Measurements from ENCODE around the gene MYL2. TPM values are rescaled to one million over a fixed set of nuclear protein-coding genes. Genes with fewer than 3 reads are reported as not detected.

The MYL2 gene
- total and polyA plus RNA-seq, 2 donors (not counting 1 experiment from before 2014, with no cell fraction given) = 0.18 to 0.39 TPM

- no peak for ATAC-seq (ENCODE audit: low read depth)
- CTCF ChIA-PET = interaction anchor here (0.6 kb wide), 1 partner anchor 349 kb away, joined by 3 read pairs; no protein-coding TSS in a partner anchor
Observed at GRCh38 chr12:110922652-110923051, 2.3 kb upstream of the MYL2 start.

GRCh38 chr12:110921262-110921661 is 883 bp upstream of the MYL2 start:
- TF ChIP-seq CTCF (IDR thresholded peaks at IDR 0.05) (no peak), EZH2 (IDR thresholded peaks at IDR 0.05; ENCODE audit: borderline replicate concordance, insufficient read depth, low read depth, low read length, poor library complexity, severe bottlenecking) (no peak)
- no peak overlapping the region for H3K9ac ChIP-seq (ENCODE audit: low read length)
- ATAC-seq (ENCODE audit: low read depth) = no peak
- H2AFZ ChIP-seq (ENCODE audit: insufficient read depth, low read depth, low read length, poor library complexity, severe bottlenecking) = no peak overlapping the region
- H3K4me2 ChIP-seq (replicated peaks; ENCODE audit: low read depth, low read length, poor library complexity, severe bottlenecking) = no peak overlapping the region
- Mint-ChIP-seq H3K4me1 (peaks cover 9% of the 10 kb centered on the region), H3K4me3 (no peak overlapping the region), H3K27me3 (peaks cover 16% of the 10 kb centered on the region), H3K27ac (no peak overlapping the region), H3K9me3 (ENCODE audit: insufficient read depth) (no peaks in the 10 kb centered on the region)
- no peak for DNase-seq
- no peaks in the 10 kb centered on the region for H3K79me2 ChIP-seq (ENCODE audit: control insufficient read depth, insufficient read depth, low read length)
- CTCF ChIA-PET = interaction anchor here (0.6 to 1.2 kb wide), 2 partner anchors 15 to 382 kb away, joined by 3 to 4 read pairs; no protein-coding TSS in a partner anchor
- no peak overlapping the region for H3K27ac ChIP-seq (ENCODE audit: low read length in 2 of 2)
- H3K27me3 ChIP-seq (replicated peaks in 1 of 4; ENCODE audit: control extremely low read depth in 1 of 4, control insufficient read depth in 3 of 4, insufficient read depth in 4 of 4, low read length in 3 of 4) = peaks cover 0 to 2% (median 0%) of the 10 kb centered on the region in 4 experiments
- POLR2A ChIA-PET = no interaction called here
- intact Hi-C loops (cut with micrococcal nuclease) = no loop called here
- H3K4me3 ChIP-seq (ENCODE audit: control extremely low read depth in 1 of 5, extremely low read depth in 1 of 5, insufficient read depth in 1 of 5, low read depth in 2 of 5, low read length in 4 of 5) = no peak overlapping the region
- H3K36me3 ChIP-seq (replicated peaks in 1 of 2; ENCODE audit: control extremely low read depth in 1 of 2, control insufficient read depth in 1 of 2, extremely low read depth in 1 of 2, insufficient read depth in 2 of 2, low read length in 1 of 2) = no peaks in the 10 kb centered on the region
- WGBS (ENCODE audit: insufficient coverage) = 79% methylated on average over 7 of the region's 10 CpGs
- no peaks in the 10 kb centered on the region for H3K9me3 ChIP-seq (ENCODE audit: control extremely low read depth in 1 of 3, control insufficient read depth in 2 of 3, insufficient read depth in 1 of 3, low read length in 2 of 3)
- H3K4me1 ChIP-seq (ENCODE audit: control insufficient read depth in 2 of 2, insufficient read depth in 2 of 2, low read length in 2 of 2) = peaks cover 0 to 3% of the 10 kb centered on the region in 2 donors
- no peaks in the 10 kb centered on the region for H4K20me1 ChIP-seq (ENCODE audit: control insufficient read depth, insufficient read depth, low read length, poor library complexity, severe bottlenecking)

More at GRCh38 chr12:110922652-110923051, 2.3 kb upstream of the MYL2 start:
- Mint-ChIP-seq H3K4me3 (no peak overlapping the region), H3K27me3 (peaks cover 16% of the 10 kb centered on the region), H3K4me1 (peaks cover 5% of the 10 kb centered on the region), H3K27ac (no peak overlapping the region), H3K9me3 (ENCODE audit: insufficient read depth) (no peaks in the 10 kb centered on the region)
- H2AFZ ChIP-seq (ENCODE audit: insufficient read depth, low read depth, low read length, poor library complexity, severe bottlenecking) = no peak overlapping the region
- H3K4me1 ChIP-seq (ENCODE audit: control insufficient read depth in 2 of 2, insufficient read depth in 2 of 2, low read length in 2 of 2) = peaks cover 0 to 3% of the 10 kb centered on the region in 2 donors
- peaks cover 0 to 2% (median 0%) of the 10 kb centered on the region in 4 experiments for H3K27me3 ChIP-seq (replicated peaks in 1 of 4; ENCODE audit: control extremely low read depth in 1 of 4, control insufficient read depth in 3 of 4, insufficient read depth in 4 of 4, low read length in 3 of 4)
- WGBS (ENCODE audit: insufficient coverage) = 89% methylated on average over 6 of the region's 7 CpGs
- no peak for DNase-seq
- POLR2A ChIA-PET = no interaction called here
- H3K4me2 ChIP-seq (replicated peaks; ENCODE audit: low read depth, low read length, poor library complexity, severe bottlenecking) = no peak overlapping the region
- H3K9ac ChIP-seq (ENCODE audit: low read length) = no peak overlapping the region
- TF ChIP-seq EZH2 (IDR thresholded peaks at IDR 0.05; ENCODE audit: borderline replicate concordance, insufficient read depth, low read depth, low read length, poor library complexity, severe bottlenecking) = no peak
- no peak for TF ChIP-seq CTCF (IDR thresholded peaks at IDR 0.05)
- intact Hi-C loops (cut with micrococcal nuclease) = no loop called here
- H4K20me1 ChIP-seq (ENCODE audit: control insufficient read depth, insufficient read depth, low read length, poor library complexity, severe bottlenecking) = no peaks in the 10 kb centered on the region
- H3K27ac ChIP-seq (ENCODE audit: low read length in 2 of 2) = no peak overlapping the region
- H3K79me2 ChIP-seq (ENCODE audit: control insufficient read depth, insufficient read depth, low read length) = no peaks in the 10 kb centered on the region
- H3K4me3 ChIP-seq (ENCODE audit: control extremely low read depth in 1 of 5, extremely low read depth in 1 of 5, insufficient read depth in 1 of 5, low read depth in 2 of 5, low read length in 4 of 5) = no peak overlapping the region
- H3K9me3 ChIP-seq (ENCODE audit: control extremely low read depth in 1 of 3, control insufficient read depth in 2 of 3, insufficient read depth in 1 of 3, low read length in 2 of 3) = no peaks in the 10 kb centered on the region
- no peaks in the 10 kb centered on the region for H3K36me3 ChIP-seq (replicated peaks in 1 of 2; ENCODE audit: control extremely low read depth in 1 of 2, control insufficient read depth in 1 of 2, extremely low read depth in 1 of 2, insufficient read depth in 2 of 2, low read length in 1 of 2)

Measured in B cell (primary cell).